Activated naive CD4-positive, alpha-beta T cell treated with anti-CD3 and anti-CD28 coated beads, Interleukin-2, amount 50 U/mL, for 72 hours (primary cell): ENCODE data around the gene DAPL1. TPM values are rescaled to one million over a fixed set of nuclear protein-coding genes. Genes with fewer than 3 reads are reported as not detected.

Experiments
- ATAC-seq, 2 donors: fragments of 150-1000 bp; cut with Tn5 transposase; 2 replicates each; pipeline ENCODE4 v1.10.0; 2021; ENCODE audit warnings: mild to moderate bottlenecking in 2 of 2, moderate library complexity in 2 of 2
- DNase-seq, 2 donors: peaks; one replicate each; pipeline ENCODE4 v3.0.0; 2021 to 2022; ENCODE audit warnings: low spot score in 2 of 2
- H3K27ac Mint-ChIP-seq, 2 donors: one replicate each; pipeline ENCODE4 v1.8.0; 2022; ENCODE audit warnings: mild to moderate bottlenecking in 2 of 2, mixed read lengths in 2 of 2
- H3K36me3 Mint-ChIP-seq, 2 donors: one replicate each; pipeline ENCODE4 v1.8.0; 2022; ENCODE audit warnings: mixed read lengths in 2 of 2
- H3K9me3 Mint-ChIP-seq, 2 donors: one replicate each; pipeline ENCODE4 v1.8.0; 2022; ENCODE audit warnings: mixed read lengths in 2 of 2
- total RNA-seq, 2 donors: library from RNA; stranded (reverse); gene quantifications; one replicate each; pipeline ENCODE4 v1.2.3, GENCODE V29; 2022

The DAPL1 gene
- total RNA-seq: not detected

GRCh38 chr2:158795195-158795924 lies at the start of gene DAPL1:
TSS of gene DAPL1 (plus strand) at chr2:158795317. CDS start at chr2:158795373, 56 bp downstream.
- no peak for DNase-seq
- H3K9me3 Mint-ChIP-seq: no peaks in the 10 kb centered on the region

GRCh38 chr2:158745866-158746382 lies 49.2 kb upstream of the DAPL1 start:
- ATAC-seq: no peak
- Mint-ChIP-seq H3K9me3 (no peaks in the 10 kb centered on the region), H3K27ac (no peak overlapping the region), H3K36me3 (no peaks in the 10 kb centered on the region)
- no peak for DNase-seq

More at GRCh38 chr2:158795195-158795924, at the start of gene DAPL1:
- Mint-ChIP-seq H3K27ac (no peak within 1 kb of the TSS), H3K36me3 (no peaks in the 10 kb centered on the region)
- no peak for ATAC-seq

DNA sequence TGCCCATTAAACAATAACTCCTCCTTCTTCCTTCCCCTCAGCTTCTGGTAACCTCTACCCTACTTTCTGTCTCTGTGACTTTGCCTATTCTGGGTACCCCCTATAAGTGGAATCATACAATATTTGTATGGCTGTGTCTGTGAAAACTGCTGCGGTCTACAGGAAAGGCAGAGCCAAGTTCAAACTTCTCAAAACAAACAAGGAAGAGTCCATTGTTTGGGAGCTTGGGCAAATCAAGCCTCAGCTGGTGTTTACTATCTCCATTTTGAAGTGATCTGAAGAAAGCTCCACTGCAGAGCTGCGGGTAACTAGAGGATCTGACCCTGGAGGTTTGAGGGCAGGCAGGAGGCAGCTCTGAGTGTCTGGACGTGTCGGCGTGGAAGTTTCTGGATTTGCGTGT lies 48.6 kb upstream of the DAPL1 start:
- Mint-ChIP-seq H3K36me3 (no peaks in the 10 kb centered on the region), H3K9me3 (no peaks in the 10 kb centered on the region), H3K27ac (no peak overlapping the region)
- DNase-seq (no peak), ATAC-seq (no peak)

DNA sequence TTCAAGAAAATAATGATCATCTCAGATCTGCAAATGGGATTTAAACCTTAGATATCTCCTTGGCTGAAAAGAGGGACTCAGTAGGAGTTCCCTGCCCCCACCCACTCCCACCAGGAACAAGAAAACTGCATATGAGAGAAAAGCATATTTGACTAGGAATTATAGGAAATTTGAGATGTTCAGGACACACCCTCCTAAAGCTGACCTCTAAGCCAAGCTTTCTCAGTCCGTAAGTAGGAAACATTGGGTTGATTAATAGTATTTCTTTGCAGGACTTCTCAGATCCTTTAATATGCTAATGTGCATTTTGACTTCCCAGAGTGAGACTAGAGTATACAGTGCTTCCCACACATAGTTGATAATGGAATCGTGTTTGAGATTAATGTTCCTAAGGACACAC lies 47.8 kb upstream of the DAPL1 start:
- no peak overlapping the region for H3K27ac Mint-ChIP-seq
- H3K36me3 Mint-ChIP-seq: no peaks in the 10 kb centered on the region
- no peak for ATAC-seq
- H3K9me3 Mint-ChIP-seq: no peaks in the 10 kb centered on the region
- DNase-seq: no peak

DNA sequence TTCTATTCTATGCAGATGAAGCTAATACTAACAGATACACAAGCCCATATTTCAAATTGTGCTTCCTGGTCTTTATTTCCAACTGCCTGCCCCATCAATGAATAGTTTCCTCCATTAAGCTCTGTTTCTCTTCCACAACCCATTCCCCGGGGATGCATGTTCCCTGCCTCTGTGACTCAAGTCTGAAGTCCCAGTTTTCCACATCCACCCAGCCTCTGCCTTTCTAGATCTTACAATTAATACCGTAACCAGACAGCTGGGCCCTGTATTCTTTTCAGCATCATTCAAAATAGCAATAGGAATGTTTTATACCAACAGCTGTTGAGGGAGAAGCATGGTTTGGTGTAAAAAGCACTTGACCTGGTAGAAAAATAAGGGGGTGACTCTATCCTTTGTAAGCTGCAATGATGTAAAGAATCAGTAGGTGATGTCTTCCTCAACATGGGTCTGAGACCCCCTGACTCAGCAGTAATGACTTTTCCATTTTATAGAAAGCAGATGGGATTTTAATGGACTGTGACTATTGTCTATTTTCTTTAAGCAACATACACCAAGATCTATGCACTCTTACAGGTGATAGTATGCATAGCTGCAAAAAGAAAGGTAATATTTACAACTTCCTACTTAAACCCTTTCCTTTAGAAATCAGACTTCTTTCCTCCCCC lies 46.1 kb upstream of the DAPL1 start:
- DNase-seq (no peak), ATAC-seq (no peak)
- H3K27ac Mint-ChIP-seq: no peak overlapping the region
- no peaks in the 10 kb centered on the region for H3K36me3 Mint-ChIP-seq
- no peaks in the 10 kb centered on the region for H3K9me3 Mint-ChIP-seq

DNA sequence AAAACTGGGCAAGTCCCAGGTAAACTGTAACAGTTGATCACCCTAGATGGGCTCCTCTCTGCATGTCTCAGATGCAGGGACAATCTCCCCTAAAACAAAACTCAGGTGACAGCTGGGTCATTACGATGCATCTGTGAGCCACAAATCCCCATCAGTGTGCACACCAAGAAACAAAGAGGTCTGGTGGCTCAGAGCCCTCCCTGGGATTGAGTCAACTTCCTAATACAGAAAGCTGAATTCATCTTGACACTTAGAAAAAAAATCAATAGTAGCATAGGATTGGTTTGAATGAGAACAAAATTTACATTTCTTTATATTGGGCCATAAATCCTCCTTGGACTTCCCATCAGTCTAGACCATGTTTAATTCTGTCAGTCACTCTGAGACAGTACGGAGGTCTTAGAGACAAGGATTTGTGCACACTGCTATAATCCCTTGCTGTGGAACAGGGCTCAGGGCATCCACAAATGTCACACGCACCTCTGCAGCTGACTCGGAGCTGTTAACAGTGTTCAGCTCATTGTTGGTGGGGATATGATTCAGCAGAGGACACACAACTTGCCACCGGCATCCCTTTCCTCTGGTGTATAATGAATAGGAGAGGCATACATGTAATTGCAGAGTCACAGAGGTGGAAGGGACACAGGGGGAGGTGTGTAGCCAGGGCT lies 44.5 kb upstream of the DAPL1 start:
- H3K9me3 Mint-ChIP-seq: no peaks in the 10 kb centered on the region
- ATAC-seq (no peak), DNase-seq (no peak)
- H3K36me3 Mint-ChIP-seq: no peaks in the 10 kb centered on the region
- no peak overlapping the region for H3K27ac Mint-ChIP-seq

DNA sequence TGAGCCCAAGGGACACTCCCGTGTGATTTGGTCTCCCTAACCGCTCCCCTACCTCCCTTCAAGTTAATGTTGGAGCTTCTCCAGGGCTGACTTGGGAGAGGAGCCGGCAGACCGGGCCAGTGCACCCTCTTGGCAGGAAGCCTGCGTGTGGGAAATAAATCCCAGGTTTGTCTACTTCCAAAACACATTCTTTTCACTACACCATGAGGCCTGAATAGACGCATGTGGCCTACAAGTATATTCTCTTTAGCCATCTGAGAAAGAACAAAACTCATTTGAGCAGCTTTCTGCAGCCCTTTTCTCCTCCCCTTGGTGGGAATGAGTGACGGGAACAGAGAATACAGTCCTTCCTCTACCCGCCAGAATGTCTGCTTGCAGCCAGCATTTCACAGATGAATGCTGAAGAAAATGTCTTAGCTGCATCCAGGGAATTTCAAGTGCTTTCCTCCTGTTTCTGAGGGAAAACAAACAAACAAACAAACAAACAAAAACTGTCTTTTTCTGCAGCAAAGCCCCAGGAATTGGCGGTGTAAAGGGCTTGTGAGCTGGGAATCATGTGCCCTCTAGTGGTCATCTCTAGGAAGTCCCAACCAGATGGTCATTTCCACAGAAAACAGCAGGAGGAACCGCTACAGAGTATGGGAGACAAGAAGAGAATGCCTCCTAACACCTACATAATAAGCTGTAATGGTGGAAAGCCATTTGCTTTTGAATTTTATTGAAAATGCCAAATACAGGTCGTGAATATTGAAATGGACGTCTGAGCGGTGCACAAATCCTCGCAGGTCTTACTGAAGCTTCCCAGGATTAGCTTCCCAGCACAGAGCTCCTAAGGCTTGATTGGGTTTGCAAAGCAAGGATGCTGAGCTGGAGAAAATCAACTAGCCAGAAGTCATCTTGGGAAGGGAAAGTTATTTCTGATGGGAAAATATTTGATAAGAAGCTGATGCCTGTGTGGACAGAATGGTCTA lies 41.2 kb upstream of the DAPL1 start:
- H3K9me3 Mint-ChIP-seq: no peaks in the 10 kb centered on the region
- DNase-seq: peak in 1 of 2 donors; percentile 28
- peak; percentile 52 to 53 for ATAC-seq
- no peaks in the 10 kb centered on the region for H3K36me3 Mint-ChIP-seq
- H3K27ac Mint-ChIP-seq: no peak overlapping the region

GRCh38 chr2:158755310-158756087 lies 39.6 kb upstream of the DAPL1 start:
- ATAC-seq: peak in 1 of 2 donors; percentile 86
- DNase-seq: no peak
- Mint-ChIP-seq H3K36me3 (no peaks in the 10 kb centered on the region), H3K9me3 (no peaks in the 10 kb centered on the region), H3K27ac (no peak overlapping the region)

DNA sequence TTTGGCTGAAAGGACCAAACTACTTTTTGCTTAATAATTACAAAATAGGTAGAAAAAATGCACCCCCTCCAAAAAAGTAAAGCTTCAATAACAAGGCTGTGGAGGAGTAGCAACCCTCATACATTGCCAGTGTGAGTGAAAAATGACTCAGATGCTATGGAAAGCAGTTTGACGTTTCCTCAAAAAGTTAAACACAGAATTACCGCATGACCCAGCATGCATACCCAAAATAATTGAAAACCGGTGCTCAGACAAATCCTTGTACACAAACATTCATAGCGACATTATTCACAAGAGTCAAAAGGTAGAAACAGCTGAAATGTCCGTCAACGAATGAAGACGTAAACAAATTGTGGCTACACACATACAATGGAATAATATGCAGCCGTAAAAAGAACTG lies 38.8 kb upstream of the DAPL1 start:
- H3K9me3 Mint-ChIP-seq: no peaks in the 10 kb centered on the region
- no peaks in the 10 kb centered on the region for H3K36me3 Mint-ChIP-seq
- no peak overlapping the region for H3K27ac Mint-ChIP-seq
- no peak for ATAC-seq
- no peak for DNase-seq

DNA sequence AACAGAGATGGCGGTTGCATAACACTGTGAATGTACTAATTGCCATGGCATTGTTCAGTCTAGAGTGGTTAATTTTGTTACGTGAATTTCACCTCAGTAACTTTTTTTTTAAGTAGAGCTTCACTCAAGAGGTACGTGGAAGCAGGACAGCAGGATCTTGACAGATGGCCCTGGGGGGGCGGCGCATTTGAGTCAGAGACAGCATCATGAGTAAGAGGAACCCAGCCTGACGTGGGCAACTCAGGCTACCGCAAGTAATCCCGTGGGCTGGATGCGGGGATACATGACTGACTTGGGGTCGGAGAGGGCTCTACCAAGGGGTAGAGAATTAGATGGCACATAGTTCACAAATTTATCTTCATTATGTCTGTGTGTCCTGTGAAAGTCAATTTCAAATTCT lies 38.1 kb upstream of the DAPL1 start:
- Mint-ChIP-seq H3K9me3 (no peaks in the 10 kb centered on the region), H3K27ac (no peak overlapping the region), H3K36me3 (no peaks in the 10 kb centered on the region)
- ATAC-seq (no peak), DNase-seq (no peak)

- H3K27ac Mint-ChIP-seq: no peak overlapping the region
- no peaks in the 10 kb centered on the region for H3K9me3 Mint-ChIP-seq
- ATAC-seq (no peak), DNase-seq (no peak)
- H3K36me3 Mint-ChIP-seq: no peaks in the 10 kb centered on the region
These were observed 34.2 kb upstream of the DAPL1 start for GRCh38 chr2:158760887-158761286.

DNA sequence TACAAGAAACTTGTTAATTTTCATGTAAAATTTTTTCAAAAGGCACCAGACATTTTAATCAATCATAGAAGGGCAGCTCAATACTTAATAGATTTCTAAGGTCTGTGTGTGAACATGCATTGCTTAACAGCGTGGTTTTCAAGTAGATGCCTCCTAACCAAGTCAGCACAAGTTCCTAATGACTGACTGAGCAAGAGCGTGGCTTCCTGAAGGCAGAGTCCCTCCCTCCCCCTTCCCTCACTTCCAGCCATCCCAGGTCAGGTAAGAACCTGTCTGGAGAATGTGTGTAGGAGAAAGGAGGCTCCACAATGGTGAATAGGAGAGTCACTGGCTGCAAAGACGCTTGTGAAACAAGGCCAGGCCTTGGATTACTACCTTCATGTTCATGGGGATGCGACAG lies 33.5 kb upstream of the DAPL1 start:
- ATAC-seq (no peak), DNase-seq (no peak)
- H3K9me3 Mint-ChIP-seq: no peaks in the 10 kb centered on the region
- no peak overlapping the region for H3K27ac Mint-ChIP-seq
- H3K36me3 Mint-ChIP-seq: no peaks in the 10 kb centered on the region

GRCh38 chr2:158762336-158762735 lies 32.8 kb upstream of the DAPL1 start:
- no peak for DNase-seq
- no peak for ATAC-seq
- H3K9me3 Mint-ChIP-seq: no peaks in the 10 kb centered on the region
- no peak overlapping the region for H3K27ac Mint-ChIP-seq
- no peaks in the 10 kb centered on the region for H3K36me3 Mint-ChIP-seq

DNA sequence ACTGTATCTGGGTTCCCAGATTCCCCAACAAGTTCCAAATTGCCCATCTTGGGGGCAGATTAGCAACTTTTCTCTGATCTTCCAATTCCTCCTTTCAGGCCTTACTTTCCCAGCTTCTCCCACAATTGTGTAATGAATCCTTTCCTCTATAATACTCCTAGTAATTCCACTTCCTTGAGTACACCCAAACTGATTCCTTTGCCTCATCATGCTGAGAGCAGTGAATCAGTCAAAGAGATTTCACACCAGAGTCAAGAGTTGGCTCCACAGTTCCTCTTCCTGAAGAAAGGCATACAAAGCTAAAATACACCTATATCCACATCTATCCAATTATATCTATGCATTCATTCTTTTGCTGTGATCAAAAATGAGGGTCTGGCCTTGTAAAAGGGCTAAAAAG lies 28.6 kb upstream of the DAPL1 start:
- Mint-ChIP-seq H3K36me3 (no peaks in the 10 kb centered on the region), H3K9me3 (no peaks in the 10 kb centered on the region), H3K27ac (no peak overlapping the region)
- no peak for DNase-seq
- ATAC-seq: no peak

- no peak for DNase-seq
- Mint-ChIP-seq H3K9me3 (no peaks in the 10 kb centered on the region), H3K36me3 (no peaks in the 10 kb centered on the region), H3K27ac (no peak overlapping the region)
- no peak for ATAC-seq
These were observed 22.6 kb upstream of the DAPL1 start for GRCh38 chr2:158772306-158773078.
